Measurements from ENCODE around the gene SOX5. TPM values are rescaled to one million over a fixed set of nuclear protein-coding genes. Genes with fewer than 3 reads are reported as not detected.

Gene SOX5
- polyA plus RNA-seq, 1 of the 3 experiments (the other 2 are of a cell fraction), result 0.21 TPM

DNA sequence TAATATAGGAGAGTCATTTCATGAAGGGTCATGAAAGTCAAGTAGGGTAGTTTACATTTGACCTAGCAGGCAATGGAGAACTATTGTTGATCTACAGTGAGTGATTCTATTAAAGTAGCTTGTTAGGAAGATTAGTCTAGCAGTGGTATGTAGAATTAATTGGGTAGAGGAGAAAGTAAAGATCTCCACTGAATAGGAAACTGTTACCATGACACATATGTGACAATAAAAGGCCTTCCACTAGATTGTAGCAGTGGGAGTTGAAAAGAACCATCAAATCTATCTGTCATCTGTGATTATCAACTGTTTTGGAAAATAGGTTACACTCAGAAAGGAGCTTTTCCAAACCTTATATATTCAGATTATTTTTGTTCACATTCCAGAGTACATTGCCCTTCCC, 92.3 kb downstream of the SOX5 start (continued):
- no peak for TF ChIP-seq GATA2 (CRISPR knock-in tag; IDR thresholded peaks at IDR 0.05)
- TF ChIP-seq RFX5 (IDR thresholded peaks at IDR 0.05; ENCODE audit: low read length), result no peak
- TF ChIP-seq CHD2 (IDR thresholded peaks at IDR 0.05; ENCODE audit: low read length, partially characterized antibody), result no peak
- TF ChIP-seq RCOR1 (IDR thresholded peaks at IDR 0.05; ENCODE audit: low read length), result no peak
- no peak for TF ChIP-seq YY1 (IDR thresholded peaks at IDR 0.05; ENCODE audit: low read depth)
- no peak for TF ChIP-seq RXRA (IDR thresholded peaks at IDR 0.05; ENCODE audit: borderline replicate concordance, low read depth)

DNA sequence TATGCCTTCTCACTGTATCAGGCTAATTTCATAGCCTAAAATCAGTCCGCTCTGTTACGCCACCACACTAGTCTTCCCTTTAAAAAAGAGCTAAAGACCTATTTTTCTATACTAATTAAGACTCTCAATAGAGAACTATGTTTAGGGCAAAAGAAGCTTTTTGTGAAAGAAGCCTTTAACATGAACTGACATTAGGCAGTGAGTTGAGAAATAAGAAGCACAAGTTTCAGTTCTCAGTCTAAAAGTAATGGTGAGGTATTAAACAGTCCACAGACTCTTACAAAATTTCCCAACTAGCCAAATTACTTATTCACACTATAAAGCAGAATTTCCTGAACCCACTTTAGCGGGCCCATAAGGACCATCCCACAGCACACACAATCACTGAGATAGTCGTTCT, 93.7 kb downstream of the SOX5 start:
- no peaks in the 10 kb centered on the region; the same call in 1 of the 2 replicates for H3K9me2 ChIP-seq
- no peak overlapping the region for H3K9ac ChIP-seq
- H2AFZ ChIP-seq (ENCODE audit: low read depth), result no peak overlapping the region
- H3K4me2 ChIP-seq, result no peak overlapping the region
- H3K4me1 ChIP-seq (ENCODE audit: control insufficient read depth in 1 of 2, insufficient read depth in 2 of 2, low read depth in 1 of 2, low read length in 1 of 2), result no peaks in the 10 kb centered on the region
- CTCF ChIA-PET, result interaction anchor here (1.4 kb wide), 1 partner anchor 15 kb away, joined by 4 read pairs; no protein-coding TSS in a partner anchor
- no peaks in the 10 kb centered on the region for H3K36me3 ChIP-seq (replicated peaks in 1 of 2; ENCODE audit: control insufficient read depth in 1 of 2, insufficient read depth in 2 of 2, low read length in 1 of 2)
- H3K4me3 ChIP-seq (ENCODE audit: low read depth in 2 of 2, low read length in 1 of 2), result no peak overlapping the region
- H3K27ac ChIP-seq (ENCODE audit: low read depth in 2 of 2, low read length in 1 of 2), result no peak overlapping the region
- TF ChIP-seq EP300 (IDR thresholded peaks at IDR 0.05; ENCODE audit: borderline replicate concordance in 1 of 2, low read depth in 1 of 2, low read length in 1 of 2) (no peak), NRF1 (IDR thresholded peaks at IDR 0.05; ENCODE audit: low read depth, low read length) (no peak)
- TF ChIP-seq, protein P1, sequence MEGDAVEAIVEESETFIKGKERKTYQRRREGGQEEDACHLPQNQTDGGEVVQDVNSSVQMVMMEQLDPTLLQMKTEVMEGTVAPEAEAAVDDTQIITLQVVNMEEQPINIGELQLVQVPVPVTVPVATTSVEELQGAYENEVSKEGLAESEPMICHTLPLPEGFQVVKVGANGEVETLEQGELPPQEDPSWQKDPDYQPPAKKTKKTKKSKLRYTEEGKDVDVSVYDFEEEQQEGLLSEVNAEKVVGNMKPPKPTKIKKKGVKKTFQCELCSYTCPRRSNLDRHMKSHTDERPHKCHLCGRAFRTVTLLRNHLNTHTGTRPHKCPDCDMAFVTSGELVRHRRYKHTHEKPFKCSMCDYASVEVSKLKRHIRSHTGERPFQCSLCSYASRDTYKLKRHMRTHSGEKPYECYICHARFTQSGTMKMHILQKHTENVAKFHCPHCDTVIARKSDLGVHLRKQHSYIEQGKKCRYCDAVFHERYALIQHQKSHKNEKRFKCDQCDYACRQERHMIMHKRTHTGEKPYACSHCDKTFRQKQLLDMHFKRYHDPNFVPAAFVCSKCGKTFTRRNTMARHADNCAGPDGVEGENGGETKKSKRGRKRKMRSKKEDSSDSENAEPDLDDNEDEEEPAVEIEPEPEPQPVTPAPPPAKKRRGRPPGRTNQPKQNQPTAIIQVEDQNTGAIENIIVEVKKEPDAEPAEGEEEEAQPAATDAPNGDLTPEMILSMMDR (IDR thresholded peaks at IDR 0.05), result no peak
- no peaks in the 10 kb centered on the region for H3K79me2 ChIP-seq (ENCODE audit: insufficient read depth)
- H3F3A ChIP-seq (replicated peaks; ENCODE audit: insufficient read depth), result no peaks in the 10 kb centered on the region
- WGBS (ENCODE audit: low lambda C conversion rate), result 70% methylated on average over 4 of the region's 4 CpGs
- POLR2A ChIA-PET, result no interaction called here
- no peaks in the 10 kb centered on the region for H4K20me1 ChIP-seq (ENCODE audit: insufficient read depth)
- no peak for DNase-seq
- no peaks in the 10 kb centered on the region for H3K27me3 ChIP-seq (ENCODE audit: insufficient read depth)
- H3K9me3 ChIP-seq, result no peaks in the 10 kb centered on the region

DNA sequence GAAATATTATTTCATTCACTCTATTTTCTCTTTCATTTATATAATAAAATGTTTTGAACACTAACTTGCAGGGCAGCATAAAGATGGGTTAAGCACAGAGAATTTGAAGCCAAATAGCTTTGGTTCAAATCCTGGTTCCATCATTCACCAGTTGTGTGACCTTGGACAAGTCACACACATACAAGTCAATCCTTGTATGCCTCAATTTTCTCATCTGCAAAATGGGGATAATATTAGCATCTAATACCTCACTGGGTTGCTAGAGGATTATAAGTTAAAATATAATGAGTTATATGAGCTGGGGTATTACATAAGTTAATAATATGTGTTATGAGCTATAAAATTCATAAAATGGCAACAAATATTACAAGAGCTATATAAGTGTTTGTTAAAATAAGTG, 94.9 kb downstream of the SOX5 start:
- POLR2A ChIA-PET, result no interaction called here

More for the DNA sequence above, 94.9 kb downstream of the SOX5 start:
- H3K36me3 ChIP-seq (replicated peaks in 1 of 2; ENCODE audit: control insufficient read depth in 1 of 2, insufficient read depth in 2 of 2, low read length in 1 of 2), result no peaks in the 10 kb centered on the region
- H3K27me3 ChIP-seq (ENCODE audit: insufficient read depth), result no peaks in the 10 kb centered on the region
- no peaks in the 10 kb centered on the region for H3K79me2 ChIP-seq (ENCODE audit: insufficient read depth)
- H2AFZ ChIP-seq (ENCODE audit: low read depth), result no peak overlapping the region
- H3K4me2 ChIP-seq, result no peak overlapping the region
- H3F3A ChIP-seq (replicated peaks; ENCODE audit: insufficient read depth), result no peaks in the 10 kb centered on the region
- H3K9ac ChIP-seq, result no peak overlapping the region
- no peak overlapping the region for H3K27ac ChIP-seq (ENCODE audit: low read depth in 2 of 2, low read length in 1 of 2)
- no peak for TF ChIP-seq RAD21 (IDR thresholded peaks at IDR 0.05; ENCODE audit: low read length)
- TF ChIP-seq RFX5 (IDR thresholded peaks at IDR 0.05; ENCODE audit: low read length), result no peak
- TF ChIP-seq NFIC (IDR thresholded peaks at IDR 0.05; ENCODE audit: borderline replicate concordance), result no peak
- TF ChIP-seq, protein P2, sequence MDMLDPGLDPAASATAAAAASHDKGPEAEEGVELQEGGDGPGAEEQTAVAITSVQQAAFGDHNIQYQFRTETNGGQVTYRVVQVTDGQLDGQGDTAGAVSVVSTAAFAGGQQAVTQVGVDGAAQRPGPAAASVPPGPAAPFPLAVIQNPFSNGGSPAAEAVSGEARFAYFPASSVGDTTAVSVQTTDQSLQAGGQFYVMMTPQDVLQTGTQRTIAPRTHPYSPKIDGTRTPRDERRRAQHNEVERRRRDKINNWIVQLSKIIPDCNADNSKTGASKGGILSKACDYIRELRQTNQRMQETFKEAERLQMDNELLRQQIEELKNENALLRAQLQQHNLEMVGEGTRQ (IDR thresholded peaks at IDR 0.05; ENCODE audit: borderline replicate concordance, low read depth, low read length), result no peak
- TF ChIP-seq, protein P1 (IDR thresholded peaks at IDR 0.05), result no peak
- TF ChIP-seq MXI1 (IDR thresholded peaks at IDR 0.05; ENCODE audit: low read depth, low read length), result no peak
- no peak for TF ChIP-seq MEF2A (IDR thresholded peaks at IDR 0.05; ENCODE audit: borderline replicate concordance, low read depth)
- no peak for TF ChIP-seq JUND (IDR thresholded peaks at IDR 0.05)
- no peak for TF ChIP-seq FOSL2 (IDR thresholded peaks at IDR 0.05; ENCODE audit: borderline replicate concordance, low read depth)
- TF ChIP-seq GABPA (IDR thresholded peaks at IDR 0.05; ENCODE audit: low read depth), result no peak
- TF ChIP-seq CHD2 (IDR thresholded peaks at IDR 0.05; ENCODE audit: low read length, partially characterized antibody), result no peak
- no peak for TF ChIP-seq FOXM1 (IDR thresholded peaks at IDR 0.05; ENCODE audit: low read depth)
- no peak for TF ChIP-seq RXRA (IDR thresholded peaks at IDR 0.05; ENCODE audit: borderline replicate concordance, low read depth)
- TF ChIP-seq, protein P3, sequence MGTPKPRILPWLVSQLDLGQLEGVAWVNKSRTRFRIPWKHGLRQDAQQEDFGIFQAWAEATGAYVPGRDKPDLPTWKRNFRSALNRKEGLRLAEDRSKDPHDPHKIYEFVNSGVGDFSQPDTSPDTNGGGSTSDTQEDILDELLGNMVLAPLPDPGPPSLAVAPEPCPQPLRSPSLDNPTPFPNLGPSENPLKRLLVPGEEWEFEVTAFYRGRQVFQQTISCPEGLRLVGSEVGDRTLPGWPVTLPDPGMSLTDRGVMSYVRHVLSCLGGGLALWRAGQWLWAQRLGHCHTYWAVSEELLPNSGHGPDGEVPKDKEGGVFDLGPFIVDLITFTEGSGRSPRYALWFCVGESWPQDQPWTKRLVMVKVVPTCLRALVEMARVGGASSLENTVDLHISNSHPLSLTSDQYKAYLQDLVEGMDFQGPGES (IDR thresholded peaks at IDR 0.05; ENCODE audit: low read depth, low read length), result no peak
- TF ChIP-seq, protein P4, sequence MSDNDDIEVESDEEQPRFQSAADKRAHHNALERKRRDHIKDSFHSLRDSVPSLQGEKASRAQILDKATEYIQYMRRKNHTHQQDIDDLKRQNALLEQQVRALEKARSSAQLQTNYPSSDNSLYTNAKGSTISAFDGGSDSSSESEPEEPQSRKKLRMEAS (IDR thresholded peaks at IDR 0.05; ENCODE audit: low read depth), result no peak
- TF ChIP-seq SIN3A (IDR thresholded peaks at IDR 0.05; ENCODE audit: borderline replicate concordance, low read depth, low read length), result no peak
- H3K4me3 ChIP-seq (ENCODE audit: low read depth in 2 of 2, low read length in 1 of 2), result no peak overlapping the region
- no peaks in the 10 kb centered on the region; the same call in 1 of the 2 replicates for H3K9me2 ChIP-seq
- DNase-seq, result no peak
- CTCF ChIA-PET, result interaction anchor here (0.8 kb wide), 1 partner anchor 11 kb away, joined by 4 read pairs; no protein-coding TSS in a partner anchor
- H4K20me1 ChIP-seq (ENCODE audit: insufficient read depth), result no peaks in the 10 kb centered on the region
- H3K9me3 ChIP-seq, result no peaks in the 10 kb centered on the region
- H3K4me1 ChIP-seq (ENCODE audit: control insufficient read depth in 1 of 2, insufficient read depth in 2 of 2, low read depth in 1 of 2, low read length in 1 of 2), result no peaks in the 10 kb centered on the region

Data from SK-N-SH (cell line).